Right renal pelvis (tissue), 4 donors: ENCODE measurements around the gene GLYATL1. TPM values are rescaled to one million over a fixed set of nuclear protein-coding genes. Genes with fewer than 3 reads are reported as not detected.

ENCODE experiments used
- DNase-seq, 4 donors: peaks; one replicate each; pipeline ENCODE4 v3.0.0-alpha.2; 2013; ENCODE audit warnings: low read depth in 4 of 4, low spot score in 3 of 4, missing footprints in 1 of 4
- polyA plus RNA-seq, 4 donors: library from polyadenylated mRNA; unstranded; fragments of 120-200 nt; gene quantifications; one replicate each; pipeline ENCODE4 v1.2.1, GENCODE V29; 2013; ENCODE audit not compliant: insufficient read length in 4 of 4

The GLYATL1 gene, protein sequence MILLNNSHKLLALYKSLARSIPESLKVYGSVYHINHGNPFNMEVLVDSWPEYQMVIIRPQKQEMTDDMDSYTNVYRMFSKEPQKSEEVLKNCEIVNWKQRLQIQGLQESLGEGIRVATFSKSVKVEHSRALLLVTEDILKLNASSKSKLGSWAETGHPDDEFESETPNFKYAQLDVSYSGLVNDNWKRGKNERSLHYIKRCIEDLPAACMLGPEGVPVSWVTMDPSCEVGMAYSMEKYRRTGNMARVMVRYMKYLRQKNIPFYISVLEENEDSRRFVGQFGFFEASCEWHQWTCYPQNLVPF
- polyA plus RNA-seq: 100 to 1,000 TPM; 133 to 240 (median 180) TPM

DNA sequence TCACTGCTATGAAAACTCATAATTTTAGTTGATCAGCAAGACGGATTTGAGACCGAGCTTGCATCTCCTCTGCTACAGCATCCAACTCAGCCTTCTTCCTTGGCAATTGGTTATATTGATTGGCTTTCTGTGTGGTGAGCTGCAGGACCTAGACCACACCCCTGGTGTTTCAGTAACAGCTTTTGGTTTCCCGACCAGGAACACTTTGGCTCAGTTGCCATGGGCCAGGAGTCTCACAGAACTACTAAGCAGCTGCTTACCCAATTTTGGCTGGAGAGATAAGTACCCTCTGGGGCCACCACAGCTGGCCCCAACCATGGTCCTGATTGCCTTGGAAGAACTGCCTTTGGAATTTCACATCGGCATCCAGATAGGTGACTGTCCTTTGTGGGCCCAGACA lies at the start of gene GLYATL1:
Gene GLYATL1 (plus strand): TSS at position 212 of the 400 bp plus-strand sequence. CDS start 7,600 bp downstream, outside the sequence.
- DNase-seq: no peak

DNA sequence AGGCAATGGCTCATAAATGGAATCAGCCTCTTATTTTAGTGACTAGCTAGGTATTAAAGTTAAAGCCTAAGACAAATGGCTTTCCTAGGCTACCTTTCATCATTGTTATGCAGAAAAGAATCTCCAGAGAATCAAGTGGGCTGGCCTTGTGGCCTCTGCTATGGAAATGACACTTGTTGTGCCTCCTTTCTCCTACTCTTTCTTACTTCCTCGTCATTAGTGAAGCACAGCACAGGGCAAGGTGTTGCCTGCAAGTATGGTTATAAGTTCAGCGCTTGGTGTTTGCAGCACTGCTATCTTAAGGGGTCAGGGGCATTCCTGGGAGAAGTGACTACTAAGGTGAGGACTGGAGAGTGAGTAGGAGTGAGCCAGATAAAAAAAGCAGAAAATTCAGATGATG lies 45.4 kb upstream of the GLYATL1 start:
- no peak for DNase-seq

DNA sequence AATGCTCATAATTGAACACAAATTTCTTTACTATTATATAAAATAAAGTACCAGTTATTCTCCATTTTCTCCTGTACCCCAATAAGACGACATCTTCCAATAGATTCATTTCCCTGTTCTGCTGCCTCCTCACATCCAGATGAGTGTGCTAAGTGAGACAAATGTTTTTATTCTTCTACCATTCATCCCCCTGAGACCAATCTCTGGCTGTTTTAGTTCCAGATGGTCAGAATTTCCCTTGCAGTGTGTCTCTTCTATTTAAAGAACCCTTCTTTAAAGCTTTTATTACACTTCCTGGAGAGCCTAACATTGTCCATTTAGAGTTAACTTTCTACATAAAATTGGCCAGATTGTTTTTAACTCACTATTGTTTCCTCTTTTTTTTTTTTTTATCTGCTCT lies 41.2 kb upstream of the GLYATL1 start:
- no peak for DNase-seq

DNA sequence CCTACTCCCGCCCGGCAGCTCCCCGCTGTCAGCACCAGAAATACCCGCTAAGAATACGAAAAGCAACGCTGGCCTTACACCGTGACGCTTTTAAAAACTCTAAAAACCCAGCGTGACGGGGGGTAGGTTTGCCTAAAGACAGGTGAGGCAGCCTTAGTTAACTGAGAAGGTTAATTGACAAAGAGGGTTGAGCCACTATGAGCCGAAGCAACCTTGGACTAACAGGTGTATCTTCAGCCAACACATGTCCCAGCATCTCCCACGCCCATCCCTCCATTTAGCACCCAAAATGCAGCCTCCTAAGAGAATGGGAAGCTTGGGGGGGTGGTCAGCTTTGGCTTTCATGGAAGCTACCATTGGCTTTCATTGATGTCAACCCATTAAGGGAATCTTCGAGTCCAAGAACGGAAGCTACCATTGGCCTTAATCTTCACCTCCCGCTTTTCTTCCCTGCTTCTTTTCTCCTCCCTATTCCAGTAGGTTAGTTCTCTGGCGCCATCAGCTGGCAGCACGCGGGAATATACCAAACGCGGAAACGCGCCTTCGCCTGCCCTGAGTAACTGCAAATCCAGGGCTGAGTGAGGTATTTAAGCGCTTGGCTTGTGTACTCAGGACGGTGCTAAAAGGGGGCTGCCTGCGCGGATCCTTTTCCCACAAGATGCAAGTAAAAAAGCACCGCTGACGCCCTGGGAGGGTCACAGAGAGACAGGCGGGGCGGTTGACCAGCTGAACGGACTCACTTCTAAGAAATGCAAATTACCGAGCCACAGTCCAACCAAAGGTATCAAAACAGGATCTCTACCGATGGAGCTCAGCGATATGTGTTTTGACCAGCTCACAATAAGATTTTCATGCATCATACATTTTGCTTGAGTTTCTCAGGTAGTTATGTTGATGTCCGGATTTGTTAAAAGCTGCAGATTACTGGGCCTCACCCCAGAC lies 38.5 kb upstream of the GLYATL1 start:
- DNase-seq: peak; percentile 60 to 80 (median 71)

DNA sequence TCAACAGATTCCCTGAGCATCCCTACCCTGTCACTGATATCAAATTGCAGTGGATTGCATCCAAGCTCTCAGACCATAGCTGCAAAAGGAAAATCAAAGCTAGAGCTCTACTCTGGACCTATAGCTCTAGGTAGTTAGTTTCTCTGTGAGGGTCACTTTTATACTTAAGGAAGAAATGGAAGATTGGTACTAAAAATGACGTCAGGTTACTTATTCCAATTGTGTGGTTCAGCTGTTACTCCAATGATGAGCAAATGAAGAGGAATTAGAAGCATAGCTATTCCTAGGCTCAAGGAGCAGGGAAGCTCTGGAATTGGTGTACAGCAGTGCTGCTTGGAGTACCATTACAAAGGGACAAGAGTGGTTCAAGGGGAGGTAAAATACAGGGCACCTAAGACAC lies 36.4 kb upstream of the GLYATL1 start:
- DNase-seq: no peak

DNA sequence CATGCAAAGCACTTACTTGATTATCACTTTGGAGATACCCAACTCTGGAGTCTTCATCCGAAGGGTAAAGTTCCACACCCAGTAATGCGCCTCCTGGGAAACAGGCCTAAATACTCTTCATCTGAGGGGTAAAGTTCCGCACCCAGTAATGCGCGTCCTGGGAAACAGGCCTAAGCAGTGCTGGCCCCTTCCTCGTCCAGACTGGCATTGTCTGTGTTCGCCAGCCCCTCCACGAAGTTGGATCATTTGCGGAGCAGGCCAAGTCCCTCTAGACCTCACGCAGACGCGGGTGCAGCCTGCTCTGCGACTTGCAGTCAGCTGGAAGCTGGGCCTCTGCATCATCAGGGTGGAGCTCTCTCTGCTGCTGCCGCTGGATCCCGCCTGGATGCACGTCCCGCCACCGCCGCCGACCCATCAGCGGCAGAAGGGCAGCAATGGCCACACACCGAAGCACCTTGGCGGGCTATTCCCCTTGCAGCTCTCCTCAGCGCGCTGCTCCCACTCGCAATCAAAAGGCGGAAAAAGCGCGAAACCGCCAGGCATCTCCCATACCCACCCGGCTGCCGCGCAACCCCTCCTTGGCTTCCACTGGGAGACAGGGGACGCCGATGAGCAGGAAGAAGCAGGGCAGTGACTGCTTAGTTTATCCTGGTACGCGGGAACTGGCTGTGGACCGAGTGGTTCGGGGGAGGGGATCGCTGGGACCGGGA lies 34.1 kb upstream of the GLYATL1 start:
- no peak for DNase-seq

DNA sequence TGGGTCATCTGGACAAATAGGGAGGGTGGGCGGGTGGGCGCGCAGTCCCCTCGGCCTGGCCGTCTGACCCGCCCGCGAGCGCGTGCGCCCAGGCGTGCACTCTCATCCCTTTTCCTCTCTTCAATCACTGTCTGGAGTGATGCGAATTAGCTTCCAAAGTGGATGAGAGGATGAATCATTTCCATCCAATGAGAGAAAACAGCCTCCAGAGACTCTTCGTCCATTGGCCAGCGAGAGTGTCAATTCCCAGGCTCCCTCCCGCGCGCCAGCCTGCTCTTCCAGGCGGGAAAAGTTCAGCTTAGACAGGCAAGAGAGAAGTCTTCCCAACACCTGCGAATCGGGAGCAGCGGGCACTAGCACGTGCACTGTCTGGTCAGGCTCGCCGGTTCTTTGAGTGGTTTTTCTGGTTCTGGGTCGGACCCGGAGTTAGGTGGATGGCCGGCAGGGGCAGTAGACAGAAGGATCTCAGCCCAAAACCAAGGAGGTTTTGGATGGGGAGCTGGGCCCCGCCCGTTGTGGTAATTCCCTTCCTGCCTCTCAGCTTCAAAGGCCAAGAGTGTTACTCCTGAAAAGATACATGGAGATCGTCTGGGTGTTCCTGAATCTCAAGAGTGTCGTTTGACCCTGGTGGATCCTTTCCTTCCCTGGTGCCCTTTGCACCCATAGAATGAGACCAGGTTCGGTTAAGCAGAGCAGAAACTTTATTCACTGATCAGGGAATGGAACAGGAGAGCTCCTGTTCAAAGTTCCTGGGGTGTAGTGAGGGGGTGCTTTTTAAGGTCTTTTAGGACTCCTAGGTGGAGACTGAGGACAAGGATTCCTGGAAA lies 33.4 kb upstream of the GLYATL1 start:
- peak in 3 of 4 donors; percentile 72 to 80 (median 80) for DNase-seq

DNA sequence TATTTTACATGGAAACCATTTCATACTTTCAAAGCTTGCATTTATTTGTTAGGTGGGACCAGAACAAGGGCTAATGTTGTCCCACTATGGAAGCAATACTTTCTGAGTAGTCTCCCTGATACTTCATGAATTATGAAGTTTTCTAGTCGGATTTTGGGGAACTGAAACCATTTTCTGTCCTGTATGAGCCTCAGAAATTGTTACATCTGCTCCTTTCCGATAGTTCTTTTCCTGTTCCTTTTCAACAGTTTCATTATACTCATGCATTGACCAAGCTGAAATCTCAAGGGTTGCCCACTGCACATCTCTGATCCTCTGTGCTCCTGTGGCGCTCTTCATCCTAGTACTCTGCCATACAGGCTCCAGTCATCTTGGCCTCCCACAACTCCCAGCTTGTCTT lies 31.5 kb upstream of the GLYATL1 start:
- no peak for DNase-seq

DNA sequence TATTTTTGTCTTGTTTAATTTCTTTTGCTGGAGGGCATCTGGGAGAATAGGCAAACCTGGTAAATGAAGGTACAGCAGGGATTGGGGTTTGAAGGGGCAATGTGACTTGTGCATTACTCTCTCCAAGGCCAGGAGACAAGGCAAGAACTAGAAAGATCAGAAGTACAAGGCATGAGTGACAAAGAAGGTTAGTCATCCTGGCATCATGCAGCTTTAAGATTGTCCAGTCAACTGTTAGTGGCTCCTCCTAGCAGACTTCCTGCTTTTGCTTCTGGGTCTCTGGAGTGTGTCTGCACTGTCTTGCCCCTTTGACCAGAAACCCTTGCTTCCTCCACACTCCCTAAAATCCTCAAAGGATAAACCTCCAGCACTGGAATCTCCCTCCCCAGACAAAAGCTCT lies 27.2 kb upstream of the GLYATL1 start:
- DNase-seq: no peak

DNA sequence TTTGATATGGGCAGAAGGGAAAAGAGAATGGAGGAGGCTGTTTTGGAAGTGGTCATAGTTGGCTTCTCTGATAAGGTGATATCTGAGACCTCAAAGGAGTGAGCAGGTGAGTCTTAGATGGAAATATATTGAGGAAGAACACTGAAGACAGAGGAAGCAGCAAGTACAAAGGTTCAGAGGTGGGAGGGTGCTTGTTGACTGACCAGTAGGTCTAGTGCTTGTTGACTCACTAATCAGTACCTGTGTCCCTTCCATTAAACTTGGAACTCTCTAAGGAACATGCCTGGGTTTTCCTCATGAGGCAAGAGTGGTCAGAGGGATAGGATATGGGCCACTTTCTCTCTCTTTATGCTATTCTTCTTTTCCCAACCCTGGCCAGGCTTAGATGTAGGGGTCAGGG lies 25.6 kb upstream of the GLYATL1 start:
- DNase-seq: no peak

DNA sequence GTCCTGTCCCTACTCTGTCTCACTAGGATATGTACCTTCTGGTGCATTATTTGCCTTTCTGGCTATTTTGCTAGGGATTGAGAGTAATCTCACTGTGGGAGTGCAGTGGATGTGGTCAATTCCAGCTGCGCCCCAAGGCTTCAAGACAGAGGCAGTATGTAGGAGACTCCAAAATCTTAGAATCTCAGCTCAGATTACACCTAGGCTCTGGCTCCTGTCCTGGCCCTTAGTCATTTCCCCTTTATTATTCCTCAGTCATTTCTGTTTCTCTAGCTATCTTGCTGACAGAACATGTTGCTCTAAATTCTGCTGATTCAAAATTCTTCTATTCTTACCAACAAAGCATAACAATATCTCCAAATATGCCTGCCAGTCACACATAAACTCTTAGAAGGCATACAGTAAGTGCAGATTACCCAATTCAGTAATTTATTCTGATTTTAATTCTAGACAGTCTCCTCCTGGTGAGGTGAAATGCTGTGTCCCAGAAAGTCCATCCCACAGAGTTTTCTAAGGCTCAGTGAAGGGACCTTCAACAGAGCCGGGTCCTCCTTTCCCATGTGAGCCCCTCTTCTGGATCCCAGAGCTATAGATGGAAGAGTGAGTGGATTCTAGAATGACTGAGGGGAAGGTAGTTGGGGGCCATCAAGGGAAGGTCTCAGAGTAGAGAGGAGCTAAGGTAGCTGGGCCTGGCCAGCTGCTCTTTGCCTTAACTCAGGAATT lies 24.3 kb upstream of the GLYATL1 start:
- DNase-seq: no peak

DNA sequence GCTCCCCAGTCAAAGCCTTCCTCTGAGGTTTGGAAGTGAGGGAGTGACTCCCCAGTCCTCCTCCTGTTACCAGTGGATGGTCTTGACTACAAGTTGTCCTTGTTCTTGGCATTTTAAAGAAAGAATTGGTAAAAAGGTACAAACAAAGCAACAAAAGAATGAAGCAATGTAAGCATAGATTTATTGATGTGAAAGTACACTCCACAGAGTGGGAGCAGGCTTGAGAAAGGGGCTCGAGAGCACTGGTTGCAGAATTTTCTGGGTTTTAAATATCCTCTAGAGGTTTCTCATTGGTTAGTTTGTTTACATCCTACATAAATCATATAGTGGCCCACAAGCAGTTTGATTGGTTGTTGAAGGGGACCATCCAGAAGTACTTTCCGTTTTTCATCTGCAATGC lies 22.7 kb upstream of the GLYATL1 start:
- no peak for DNase-seq

DNA sequence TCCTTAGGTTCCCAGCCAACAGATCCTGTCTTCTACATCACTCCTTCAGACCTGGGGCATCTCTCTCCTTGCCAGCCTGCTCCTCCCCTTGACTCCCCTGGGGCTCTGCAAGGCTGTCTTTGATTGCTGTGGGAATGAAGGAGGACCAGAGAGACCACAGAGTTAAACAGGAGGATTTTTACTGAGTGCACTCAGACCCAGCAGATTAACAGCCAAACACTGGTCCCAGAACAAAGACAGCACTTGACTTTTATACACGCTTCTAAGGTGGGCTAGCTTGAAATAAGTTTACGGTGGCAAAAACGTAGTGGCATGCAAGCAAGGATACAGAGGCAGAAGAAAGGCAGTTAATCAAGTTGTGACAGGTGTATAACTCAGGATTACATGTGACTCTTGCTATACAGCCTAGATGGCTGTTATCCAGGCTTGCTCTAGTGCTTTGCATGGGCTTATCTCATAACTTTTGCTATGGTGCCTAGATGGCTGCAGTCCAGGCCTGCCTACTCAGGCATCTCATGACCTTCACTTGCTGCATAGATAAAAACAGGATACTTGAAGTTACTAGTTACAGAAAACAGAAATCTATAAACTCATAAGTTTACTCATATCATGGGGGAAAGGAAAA lies 22.0 kb upstream of the GLYATL1 start:
- DNase-seq: no peak

DNA sequence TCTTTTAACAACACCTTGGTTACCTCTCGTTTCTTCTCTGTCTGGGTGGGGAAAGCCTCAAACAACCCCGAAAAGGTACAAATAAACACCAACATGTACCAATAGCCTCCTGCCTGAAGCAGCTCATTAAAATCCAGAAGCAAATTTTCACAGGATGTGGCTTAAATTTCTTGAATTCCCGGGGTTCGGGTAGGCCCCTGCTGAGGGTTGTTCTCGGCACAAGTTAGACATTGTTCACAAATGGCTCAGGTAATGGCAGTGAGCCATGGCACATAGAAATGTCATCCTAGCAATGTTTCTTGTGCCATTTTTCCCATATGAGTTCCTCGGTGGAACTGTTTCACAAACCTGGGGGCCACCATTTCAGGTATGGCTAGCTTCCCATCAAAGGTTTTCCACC lies 19.7 kb upstream of the GLYATL1 start:
- DNase-seq: no peak

DNA sequence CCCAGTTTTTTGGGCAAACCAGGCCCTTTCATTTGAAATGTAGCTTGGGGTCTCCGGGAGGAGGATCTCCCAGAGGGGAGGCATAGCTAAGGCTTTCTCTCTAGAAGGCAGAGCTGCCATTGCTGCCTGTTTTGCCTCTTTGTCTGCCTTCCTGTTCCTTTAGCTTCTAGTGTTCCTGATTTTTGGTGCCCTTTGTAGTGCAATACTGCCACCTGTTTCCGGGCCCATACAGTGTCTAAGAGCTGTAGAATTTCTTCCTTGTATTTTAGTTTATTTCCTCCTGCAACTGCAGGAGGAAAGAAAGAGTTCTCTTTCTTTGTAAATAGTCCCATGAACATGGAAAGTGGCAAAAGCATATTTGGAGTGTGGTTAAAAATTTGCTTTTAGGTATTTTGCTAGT lies 19.3 kb upstream of the GLYATL1 start:
- DNase-seq: no peak

DNA sequence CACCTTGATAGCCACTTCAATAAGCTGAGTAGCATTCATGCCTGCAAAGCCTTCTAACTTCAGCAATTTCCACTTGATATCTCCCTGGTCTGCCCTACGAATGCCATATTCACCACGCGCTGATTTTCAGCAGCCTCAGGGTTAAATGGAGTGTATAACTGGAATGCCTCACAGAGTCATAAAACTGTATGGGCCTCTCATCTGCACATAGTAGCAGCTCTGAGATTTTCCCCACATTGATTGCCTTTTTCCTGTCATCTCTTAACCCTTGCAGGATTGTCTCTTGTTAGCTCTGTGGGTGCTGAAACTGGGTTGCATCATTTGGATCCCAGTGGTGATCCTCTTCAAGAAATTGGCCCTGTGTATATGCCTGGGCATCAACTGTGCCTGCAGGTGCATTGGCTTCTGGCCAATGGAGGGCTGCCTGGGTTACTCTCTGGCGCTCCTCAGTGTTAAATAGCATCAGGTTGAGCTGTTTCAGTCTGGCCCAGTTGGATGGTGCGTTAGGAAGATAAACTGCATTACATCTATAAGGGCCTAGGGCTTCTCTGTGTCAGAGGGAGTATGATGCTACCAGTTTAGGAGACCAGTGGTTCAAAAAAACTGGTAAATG lies 17.4 kb upstream of the GLYATL1 start:
- no peak for DNase-seq

DNA sequence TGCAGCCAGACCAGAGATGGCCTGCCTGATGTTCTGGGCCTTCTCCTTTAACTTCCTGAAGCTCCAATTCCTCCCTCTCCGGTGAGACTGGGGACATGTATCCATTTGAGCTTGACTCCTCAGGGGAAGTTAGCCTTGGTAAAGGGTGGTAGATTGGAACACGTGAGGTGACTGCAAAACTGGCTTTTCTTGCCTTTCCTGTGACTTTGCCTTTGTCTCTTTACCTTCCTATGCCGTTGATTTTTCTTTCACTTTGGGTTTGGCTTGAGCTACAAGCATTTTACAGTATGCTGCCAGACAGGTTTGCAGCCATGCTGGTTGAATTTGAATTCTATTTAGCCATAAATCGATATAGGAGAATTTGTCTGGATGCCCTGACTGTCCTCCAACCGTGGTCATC lies 16.8 kb upstream of the GLYATL1 start:
- no peak for DNase-seq

DNA sequence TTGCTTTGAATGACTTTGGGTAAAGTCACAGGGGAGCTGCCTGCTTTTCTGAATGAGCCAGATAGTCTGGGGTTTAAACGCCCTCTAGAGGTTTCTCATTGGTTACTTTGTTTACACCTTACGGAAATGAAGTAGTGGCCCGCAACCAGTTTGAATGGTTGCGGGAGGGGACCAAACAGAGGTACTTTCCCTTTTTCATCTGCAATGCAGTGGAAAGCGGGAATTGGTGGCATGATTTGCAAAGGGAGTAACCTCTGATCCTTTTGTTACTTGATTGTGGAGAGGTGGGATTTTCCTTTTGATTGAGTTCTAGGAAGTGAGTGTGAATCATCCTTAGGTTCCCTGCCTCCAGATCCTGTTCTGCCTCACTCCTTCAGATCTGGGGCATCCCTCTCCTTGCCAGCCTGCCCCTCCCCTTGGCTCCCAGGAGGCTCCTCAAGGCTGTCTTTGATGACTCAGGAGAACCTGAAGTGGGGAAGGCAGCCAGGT lies 15.9 kb upstream of the GLYATL1 start:
- DNase-seq: no peak

DNA sequence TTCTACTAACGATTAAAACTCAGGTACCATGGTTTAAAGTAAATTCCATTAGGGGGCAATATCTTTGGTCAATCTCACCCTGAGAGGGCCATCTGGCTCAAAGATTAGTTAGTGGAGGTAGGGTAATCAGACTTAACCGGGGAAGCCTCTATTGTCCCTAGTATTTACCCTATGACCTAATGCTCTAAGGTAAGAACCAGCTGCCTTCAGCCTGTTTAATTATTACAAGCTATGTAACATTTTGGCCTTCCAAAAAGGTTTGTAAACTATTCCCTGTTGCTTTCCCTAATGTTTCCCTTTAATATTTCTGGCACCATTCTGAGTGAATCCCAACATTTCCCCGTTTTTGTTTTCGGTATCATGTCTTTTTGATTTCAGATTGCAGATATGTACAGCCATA lies 15.1 kb upstream of the GLYATL1 start:
- DNase-seq: no peak
